Measurements from ENCODE around the gene PHF21A. TPM values are rescaled to one million over a fixed set of nuclear protein-coding genes. Genes with fewer than 3 reads are reported as not detected.

PHF21A gene
- total RNA-seq, 1 experiment from 2014 or later = 29.4 TPM

- TF ChIP-seq PRDM15 (CRISPR knock-in tag; IDR thresholded peaks at IDR 0.05) = no peak
- TF ChIP-seq HMGA2 (CRISPR knock-in tag; IDR thresholded peaks at IDR 0.05) = no peak
- no peak for TF ChIP-seq MYBL2 (CRISPR knock-in tag; IDR thresholded peaks at IDR 0.05)
- TF ChIP-seq ERG (CRISPR knock-in tag; IDR thresholded peaks at IDR 0.05) = no peak
- TF ChIP-seq ZNF138 (CRISPR knock-in tag; conservative IDR thresholded peaks at IDR 0.05) = no peak
- no peak for TF ChIP-seq CDX4 (CRISPR knock-in tag; IDR thresholded peaks at IDR 0.05; ENCODE audit: borderline replicate concordance)
- TF ChIP-seq MAX (CRISPR knock-in tag; IDR thresholded peaks at IDR 0.05) = no peak
- TF ChIP-seq TEAD1 (CRISPR knock-in tag; IDR thresholded peaks at IDR 0.05) = no peak
- no peak for TF ChIP-seq HMGXB4 (CRISPR knock-in tag; IDR thresholded peaks at IDR 0.05)
- TF ChIP-seq ATF1 (CRISPR knock-in tag; IDR thresholded peaks at IDR 0.05) = no peak
- no peak for TF ChIP-seq ELF4 (CRISPR knock-in tag; IDR thresholded peaks at IDR 0.05; ENCODE audit: low read depth)
Observed at GRCh38 chr11:45904309-45904915, 216.8 kb downstream of the PHF21A start (continued).

GRCh38 chr11:45902452-45903380 lies 218.5 kb downstream of the PHF21A start:
- H3K27ac Mint-ChIP-seq = no peak overlapping the region
- TF ChIP-seq TP53 (CRISPR knock-in tag; IDR thresholded peaks at IDR 0.05) (no peak), MAX (CRISPR knock-in tag; IDR thresholded peaks at IDR 0.05) (no peak), CBFB (CRISPR knock-in tag; IDR thresholded peaks at IDR 0.05; ENCODE audit: low read depth) (no peak), PRRX2 (CRISPR knock-in tag; IDR thresholded peaks at IDR 0.05) (no peak), FOXP4 (CRISPR knock-in tag; IDR thresholded peaks at IDR 0.05) (no peak), SOX15 (CRISPR knock-in tag; IDR thresholded peaks at IDR 0.05) (no peak), ATF6 (CRISPR knock-in tag; IDR thresholded peaks at IDR 0.05) (no peak)
- H3K9me3 Mint-ChIP-seq = no peaks in the 10 kb centered on the region
- H3K36me3 Mint-ChIP-seq = 0 out of 2 replicates have a peak, but pooled peaks cover 3% of the 10 kb centered on the region
- H3K27me3 Mint-ChIP-seq (ENCODE audit: low read depth) = peaks cover 6% of the 10 kb centered on the region
- ATAC-seq (no peak), DNase-seq (ENCODE audit: low spot score) (no peak)
- no peak overlapping the region for H3K4me3 Mint-ChIP-seq
- peaks cover 10% of the 10 kb centered on the region for H3K4me1 Mint-ChIP-seq
- ChIA-PET POLR2A (no interaction called here), CTCF (interaction anchor here (1.0 to 1.1 kb wide), 2 partner anchors 30 to 104 kb away, joined by 3 read pairs; no protein-coding TSS in a partner anchor)

Measured in WTC11 (cell line).